Omental fat pad (tissue), 4 donors: ENCODE data around the gene CARMIL1. TPM values are rescaled to one million over a fixed set of nuclear protein-coding genes. Genes with fewer than 3 reads are reported as not detected.

ENCODE experiments used
- ATAC-seq: fragments of 150-250 bp; one replicate; pipeline ENCODE4 v1.9.1; 2016; ENCODE audit warnings: mild to moderate bottlenecking, moderate library complexity; ENCODE audit not compliant: low FRiP score
- DNase-seq: peaks from one replicate; pipeline ENCODE4 v3.0.0-alpha.2; 2019; ENCODE audit warnings: low spot score
- CTCF ChIP-seq, 3 donors: fragments of 450-650 bp; IDR thresholded peaks; one replicate each; pipeline ENCODE4 v1.5.1; 2016 to 2017; ENCODE audit warnings: antibody characterized with exemption in 3 of 3, mild to moderate bottlenecking in 3 of 3, moderate library complexity in 2 of 3
- total RNA-seq, 4 donors: library from RNA; depleted of rRNA; stranded (reverse); fragments of >200 nt; gene quantifications; one replicate each; pipeline ENCODE4 v1.1.0, GENCODE V29; 2016

Gene CARMIL1
- total RNA-seq, 4 donors from 2014 or later, result 24.4 to 35.3 (median 29.6) TPM

DNA sequence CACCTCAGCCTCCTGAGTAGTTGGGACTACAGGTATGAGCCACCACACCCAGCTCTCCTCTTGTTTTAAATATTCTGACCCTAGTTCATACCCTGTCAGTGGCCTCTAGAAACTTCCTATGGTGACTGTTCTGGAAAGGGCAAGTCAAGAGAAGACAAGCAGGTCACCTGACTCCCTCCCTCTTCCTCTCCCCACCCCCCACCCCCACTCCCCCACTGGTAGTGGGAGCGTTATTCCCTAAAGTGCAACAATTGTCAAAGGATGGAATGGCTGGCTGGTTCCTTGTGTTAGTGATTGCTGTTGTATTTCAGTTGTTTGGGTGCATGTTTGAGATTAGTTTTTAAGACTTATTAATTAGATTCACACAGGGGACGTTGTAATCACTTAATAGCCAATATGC lies 136.1 kb downstream of the CARMIL1 start:
- ATAC-seq (no peak), DNase-seq (no peak)
- TF ChIP-seq CTCF (IDR thresholded peaks at IDR 0.05), result no peak

- no peak for TF ChIP-seq CTCF (IDR thresholded peaks at IDR 0.05)
- DNase-seq (no peak), ATAC-seq (no peak)
Measured at GRCh38 chr6:25415701-25416100, 136.5 kb downstream of the CARMIL1 start.

DNA sequence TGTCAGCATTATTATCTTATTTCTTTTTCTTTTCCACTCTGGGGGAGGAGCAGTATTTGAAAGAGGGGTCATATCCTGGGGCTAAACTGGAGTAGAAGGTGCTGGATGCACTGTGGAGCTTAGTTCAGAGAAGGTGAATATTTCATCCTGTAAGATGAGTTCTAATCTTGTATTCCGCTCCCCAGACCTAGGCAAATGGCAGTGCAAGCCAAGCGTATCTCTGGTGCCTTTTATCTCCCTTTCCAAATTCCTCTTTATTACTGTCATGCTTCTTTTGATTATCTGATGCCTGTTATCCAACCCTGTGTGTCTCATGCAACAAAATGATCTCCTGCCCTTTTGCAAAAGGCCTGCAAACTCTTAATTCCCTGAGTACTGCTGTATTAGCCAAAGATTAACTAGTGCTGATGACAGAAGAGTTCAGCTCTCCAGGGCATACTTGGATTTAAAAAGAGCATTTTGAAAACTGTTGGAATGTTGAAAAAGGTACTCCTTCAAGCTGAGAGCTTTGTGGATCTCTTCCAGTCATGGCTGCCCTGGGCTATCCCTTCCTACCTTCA lies 138.0 kb downstream of the CARMIL1 start:
- DNase-seq, result no peak
- peak; percentile 36 for ATAC-seq
- TF ChIP-seq CTCF (IDR thresholded peaks at IDR 0.05), result no peak

DNA sequence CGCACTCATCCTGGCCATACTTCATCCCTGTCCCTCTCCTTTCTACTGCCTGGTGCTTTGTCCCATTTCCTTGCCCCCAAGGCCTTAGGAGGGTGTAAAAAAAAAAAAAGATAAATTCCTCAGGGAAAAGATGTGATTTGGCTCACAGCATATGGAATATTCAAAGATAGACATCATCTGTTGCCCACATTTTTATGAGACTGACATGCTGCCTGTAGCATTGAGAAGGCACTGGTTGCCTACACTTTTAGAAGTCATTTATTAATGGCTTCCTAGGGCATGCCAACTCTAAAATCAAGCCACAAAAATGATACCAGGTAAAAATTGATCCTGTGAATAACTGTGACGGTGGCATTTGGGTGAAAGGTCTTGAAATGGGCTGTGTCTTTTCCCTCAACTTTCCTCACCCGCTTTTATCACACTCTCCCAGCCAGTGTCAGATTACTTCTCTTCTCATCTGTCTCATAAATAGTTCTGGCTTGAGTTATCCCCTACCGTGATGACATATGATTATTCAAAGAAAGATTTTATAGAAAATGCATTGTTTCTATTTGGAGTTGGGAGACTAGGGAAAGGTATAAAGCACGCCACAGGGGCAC lies 139.4 kb downstream of the CARMIL1 start:
- no peak for DNase-seq
- no peak for TF ChIP-seq CTCF (IDR thresholded peaks at IDR 0.05)
- ATAC-seq, result no peak

GRCh38 chr6:25419879-25420278 lies 140.7 kb downstream of the CARMIL1 start:
- ATAC-seq (no peak), DNase-seq (no peak)
- no peak for TF ChIP-seq CTCF (IDR thresholded peaks at IDR 0.05)

GRCh38 chr6:25423358-25423757 lies 144.2 kb downstream of the CARMIL1 start:
- no peak for DNase-seq
- peak; percentile 82 for ATAC-seq
- no peak for TF ChIP-seq CTCF (IDR thresholded peaks at IDR 0.05)

GRCh38 chr6:25424303-25424702 lies 145.1 kb downstream of the CARMIL1 start:
- no peak for ATAC-seq
- TF ChIP-seq CTCF (IDR thresholded peaks at IDR 0.05), result no peak
- no peak for DNase-seq
